HG02840 (cell line): ENCODE measurements around the gene SOX5.
"Not testable (repeated sequence)": the region's sequence is repeated elsewhere in the genome, so short reads cannot be mapped to it uniquely, and the experiment has no call there.

ENCODE experiments used
- ATAC-seq: cut with Tn5 transposase; IDR thresholded peaks from one replicate; pipeline ENCODE4 v1.9.1; 2021; ENCODE audit warnings: mild to moderate bottlenecking, moderate library complexity, moderate number of reproducible peaks; ENCODE audit not compliant: unreplicated experiment, low FRiP score

Gene SOX5

DNA sequence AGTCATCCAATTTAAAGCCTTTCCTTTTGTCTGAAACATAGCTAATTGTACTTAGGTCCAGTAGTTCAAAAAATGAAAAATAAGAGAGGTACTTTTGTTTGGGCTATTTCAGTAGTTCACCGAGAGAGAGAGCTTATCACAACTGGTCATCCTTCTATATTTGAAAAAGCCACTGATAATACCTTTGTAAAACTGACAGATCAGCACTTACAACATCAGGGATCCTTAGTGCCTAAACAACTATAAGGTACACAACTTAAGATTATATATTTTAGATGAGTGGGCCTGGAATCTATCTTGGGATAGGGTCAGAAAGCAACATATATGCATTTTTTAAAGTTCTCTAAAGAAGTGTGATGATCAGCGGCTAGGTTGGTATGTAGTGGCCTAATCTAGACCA is 97.9 kb downstream of the SOX5 start:
- ATAC-seq = no peak

DNA sequence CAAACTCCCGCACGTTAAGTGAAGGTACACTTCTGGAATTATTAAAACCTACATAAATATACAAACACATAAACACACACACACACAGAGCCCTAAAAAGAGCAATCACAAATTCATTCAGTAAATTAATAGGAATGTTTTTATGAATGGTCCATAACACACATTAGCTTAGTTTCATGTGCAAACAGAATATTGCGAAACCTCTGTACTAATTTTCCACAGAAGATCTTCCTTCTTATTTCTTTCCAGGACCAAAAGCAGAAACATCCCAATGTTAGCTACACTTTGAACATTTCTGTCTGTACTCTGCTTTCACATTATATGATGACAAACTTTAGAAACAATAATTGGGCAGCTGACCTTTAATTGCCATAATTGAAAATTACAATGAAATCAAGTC is 101.6 kb downstream of the SOX5 start:
- no peak for ATAC-seq

DNA sequence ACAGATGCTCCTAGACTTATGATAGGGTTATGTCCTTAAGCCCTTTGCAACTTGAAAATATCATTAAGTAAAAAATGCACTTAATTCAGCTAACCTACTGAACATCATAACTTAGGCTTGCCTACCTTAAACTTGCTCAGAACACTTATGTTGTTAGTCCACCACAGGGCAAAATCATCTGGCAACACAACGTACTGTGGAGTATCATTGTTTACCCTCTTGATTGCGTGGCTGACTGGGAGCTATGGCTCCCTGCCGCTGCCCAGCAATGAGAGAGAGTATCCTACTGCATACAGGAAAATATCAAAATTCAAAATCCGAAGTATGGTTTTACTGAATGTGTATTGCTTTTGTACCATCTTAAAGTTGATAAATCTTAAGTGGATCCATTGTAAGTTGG is 105.5 kb downstream of the SOX5 start:
- ATAC-seq = no peak

DNA sequence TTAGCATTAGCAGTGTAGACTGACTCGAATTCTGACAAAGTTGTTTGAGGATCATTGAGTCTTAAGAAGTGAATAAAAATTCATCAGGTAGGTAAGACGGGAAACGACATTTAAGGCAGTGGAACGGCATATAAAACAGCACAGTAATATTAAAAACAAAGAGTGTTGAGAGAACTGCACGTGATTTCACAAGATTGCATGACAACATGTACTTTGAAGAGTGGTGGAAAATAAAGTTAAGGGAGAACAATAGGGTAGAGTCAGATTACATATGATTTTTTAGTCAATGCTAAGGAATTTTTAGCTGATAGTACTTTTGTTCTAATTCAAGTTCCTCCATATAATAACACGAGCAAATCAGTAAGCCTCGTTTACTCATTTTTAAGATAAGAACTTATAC is 115.4 kb downstream of the SOX5 start:
- no peak for ATAC-seq

DNA sequence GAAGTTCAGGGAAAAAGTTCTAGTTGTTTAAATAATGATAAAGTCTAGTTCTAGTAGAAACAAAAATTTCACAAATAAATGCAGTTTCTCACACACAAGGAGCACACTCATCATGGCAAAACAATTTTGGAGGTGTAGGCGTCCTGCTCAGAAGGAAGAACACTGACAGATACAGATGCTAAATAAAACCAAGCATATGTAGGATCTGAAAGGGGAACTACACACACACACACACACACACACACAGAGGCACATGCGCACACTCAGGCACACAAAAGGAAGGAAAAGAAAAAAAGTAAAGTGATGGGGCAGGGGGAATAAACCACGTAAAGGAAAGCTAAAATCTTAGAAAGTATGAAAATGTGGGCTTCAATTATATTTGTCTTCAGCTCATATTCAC is 117.7 kb downstream of the SOX5 start:
- ATAC-seq = no peak

DNA sequence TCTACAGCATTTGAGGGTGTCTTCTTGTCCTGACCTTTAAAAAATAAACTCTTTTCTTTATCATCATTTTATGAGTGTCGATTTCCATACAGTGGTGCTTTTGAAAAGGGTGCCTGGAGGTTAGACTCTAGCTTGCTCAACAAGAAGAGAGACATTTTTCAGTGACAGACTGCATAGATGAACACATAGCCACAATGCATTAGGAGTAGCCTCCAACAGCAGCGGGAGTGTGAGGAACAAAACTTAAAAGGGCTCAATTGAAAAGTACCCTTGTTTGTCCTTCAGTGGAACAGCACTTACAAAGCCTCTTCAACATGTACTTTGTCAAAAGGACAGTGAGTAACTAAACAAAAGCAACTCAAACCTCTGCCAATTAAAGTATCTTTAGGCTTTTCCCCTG is 119.3 kb downstream of the SOX5 start:
- no peak for ATAC-seq

DNA sequence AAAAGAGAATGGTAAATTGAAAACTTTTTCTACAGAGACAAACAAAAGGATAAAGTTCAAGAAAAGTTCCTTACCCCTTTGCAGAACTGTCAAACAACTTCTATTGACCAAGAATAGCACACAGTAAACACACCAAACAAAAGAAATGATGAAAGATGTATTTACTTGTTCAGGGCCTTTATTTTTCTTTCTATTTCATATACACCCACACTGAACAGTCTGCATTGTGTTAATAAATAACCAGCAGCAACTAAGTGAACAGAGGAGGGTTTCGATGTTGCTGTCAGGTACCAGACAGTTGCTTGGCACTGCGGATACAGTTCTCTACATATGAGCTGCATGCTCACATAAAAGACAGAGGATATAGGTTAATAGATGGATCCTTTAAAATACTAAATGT is 122.1 kb downstream of the SOX5 start:
- no peak for ATAC-seq

DNA sequence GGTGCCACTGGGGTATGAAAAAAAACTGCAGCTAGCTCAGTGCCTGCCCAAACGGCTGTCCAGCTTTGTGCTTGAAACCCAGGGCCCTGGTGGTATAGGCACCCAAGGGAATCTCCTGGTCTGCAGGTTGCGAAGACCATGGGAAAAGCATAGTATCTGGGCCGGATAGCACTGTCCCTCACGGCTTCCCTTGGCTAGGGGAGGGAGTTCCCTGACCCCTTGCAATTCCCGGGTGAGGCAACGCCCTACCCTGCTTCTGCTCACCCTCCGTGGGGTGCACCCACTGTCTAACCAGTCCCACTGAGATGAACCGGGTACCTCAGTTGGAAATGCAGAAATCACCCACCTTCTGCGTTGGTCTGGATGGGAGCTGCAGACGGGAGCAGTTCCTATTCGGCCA is 124.3 kb downstream of the SOX5 start:
- ATAC-seq = not testable (repeated sequence)

DNA sequence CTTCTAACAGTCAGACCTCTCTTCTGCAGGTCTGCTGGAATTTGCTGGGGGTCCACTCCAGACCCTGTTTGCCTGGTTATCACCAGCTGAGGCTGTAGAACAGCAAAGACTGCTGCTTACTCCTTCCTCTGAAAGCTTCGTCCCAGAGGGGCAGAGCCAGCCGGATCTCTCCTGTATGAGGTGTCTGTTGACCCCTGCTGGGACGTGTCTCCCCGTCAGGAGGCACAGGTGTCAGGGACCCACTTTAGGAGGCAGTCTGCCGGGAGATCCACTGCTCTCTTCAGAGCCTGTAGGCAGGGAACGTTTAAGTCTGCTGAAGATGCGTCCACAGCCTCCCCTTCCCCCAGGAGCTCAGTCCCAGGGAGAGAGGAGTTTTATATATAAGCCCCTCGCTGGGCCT is 125.1 kb downstream of the SOX5 start:
- ATAC-seq = no peak

DNA sequence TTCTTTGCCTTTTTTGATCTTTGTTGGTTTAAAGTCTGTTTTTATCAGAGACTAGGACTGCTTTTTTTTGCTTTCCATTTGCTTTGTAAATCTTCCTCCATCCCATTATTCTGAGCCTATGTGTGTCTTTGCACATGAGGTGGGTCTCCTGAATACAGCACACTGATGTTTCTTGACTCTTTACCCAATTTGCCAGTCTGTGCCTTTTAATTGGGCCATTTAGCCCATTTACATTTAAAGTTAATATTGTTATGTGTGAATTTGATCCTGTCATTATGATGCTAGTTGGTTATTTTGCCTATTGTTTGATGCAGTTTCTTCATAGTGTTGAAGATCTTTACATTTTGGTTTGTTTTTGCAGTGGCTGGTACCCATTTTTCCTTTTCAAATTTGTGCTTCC is 126.6 kb downstream of the SOX5 start:
- ATAC-seq = not testable (repeated sequence)

DNA sequence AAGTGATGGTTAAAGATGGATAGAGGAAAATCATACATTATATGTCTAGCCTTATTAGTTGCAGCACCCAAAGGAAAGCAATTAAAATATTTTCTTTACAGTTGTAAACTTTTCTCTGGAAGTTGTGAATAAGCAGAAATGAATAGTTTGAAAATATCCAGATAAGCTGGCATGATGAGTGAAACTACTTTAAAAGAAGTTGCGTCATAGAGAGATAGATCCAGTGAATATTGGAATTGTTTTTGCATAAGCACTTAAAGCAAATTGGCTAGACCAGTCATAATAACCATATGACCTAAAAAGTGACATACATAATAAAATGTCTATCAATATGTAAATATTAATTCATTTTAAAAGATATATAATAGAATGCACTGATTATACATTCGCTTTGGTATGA is 132.1 kb downstream of the SOX5 start:
- no peak for ATAC-seq

DNA sequence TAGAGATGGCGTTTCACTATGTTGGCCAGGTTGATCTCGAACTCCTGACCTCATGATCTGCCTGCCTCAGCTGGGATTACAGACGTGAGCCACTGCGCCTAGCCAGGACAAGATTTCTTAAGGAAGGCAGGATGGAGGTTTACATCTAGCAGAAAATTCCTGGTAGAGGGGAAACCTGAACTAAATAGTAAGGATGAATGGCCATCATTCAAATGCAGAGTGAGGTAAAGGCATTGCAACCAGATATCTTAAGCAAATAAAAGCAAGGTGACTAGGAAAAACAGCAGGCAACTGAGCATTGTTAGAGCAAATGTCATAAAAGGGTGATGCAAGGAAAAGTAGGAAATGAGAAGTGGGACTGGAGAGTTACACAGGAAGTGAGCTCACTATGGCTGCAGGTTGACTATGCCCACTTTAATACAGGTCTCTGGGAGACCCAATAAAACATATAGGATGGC is 133.0 kb downstream of the SOX5 start:
- no peak for ATAC-seq

DNA sequence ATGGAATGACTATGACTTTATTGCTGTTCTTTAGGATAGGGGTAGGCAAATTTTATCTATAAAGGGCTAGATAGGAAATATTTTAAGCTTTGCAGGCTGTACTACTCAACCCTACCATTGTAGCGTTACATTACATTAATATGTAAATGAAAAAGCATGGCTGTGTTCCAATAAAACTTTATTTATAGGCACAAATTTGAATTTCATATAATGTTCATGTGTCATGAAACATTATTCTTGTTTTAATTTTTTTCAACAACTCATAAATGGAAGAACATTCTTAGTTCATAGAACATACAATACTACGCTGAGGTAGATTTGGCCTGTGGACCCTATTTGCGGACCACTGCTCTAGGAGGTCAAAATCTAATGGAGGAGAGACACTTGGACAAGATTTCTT is 133.7 kb downstream of the SOX5 start:
- ATAC-seq = no peak

DNA sequence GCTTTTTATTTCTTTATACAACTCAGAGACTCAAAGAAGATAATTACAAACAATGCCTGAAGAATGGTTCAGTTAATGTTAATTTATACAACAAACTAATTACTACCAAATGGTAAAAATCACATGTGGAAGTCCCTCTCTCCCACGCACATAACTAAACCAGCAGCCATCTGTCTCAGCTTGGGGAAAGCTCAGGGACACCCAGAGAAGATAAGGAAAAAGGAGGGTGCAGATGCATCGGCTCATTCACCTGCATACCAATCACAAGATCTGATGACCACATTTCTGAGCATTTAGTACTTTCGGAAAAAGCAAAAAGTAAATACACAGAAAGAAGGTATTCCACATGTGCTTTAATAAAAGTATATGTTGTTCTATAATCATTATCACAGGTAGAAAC is 136.3 kb downstream of the SOX5 start:
- no peak for ATAC-seq

DNA sequence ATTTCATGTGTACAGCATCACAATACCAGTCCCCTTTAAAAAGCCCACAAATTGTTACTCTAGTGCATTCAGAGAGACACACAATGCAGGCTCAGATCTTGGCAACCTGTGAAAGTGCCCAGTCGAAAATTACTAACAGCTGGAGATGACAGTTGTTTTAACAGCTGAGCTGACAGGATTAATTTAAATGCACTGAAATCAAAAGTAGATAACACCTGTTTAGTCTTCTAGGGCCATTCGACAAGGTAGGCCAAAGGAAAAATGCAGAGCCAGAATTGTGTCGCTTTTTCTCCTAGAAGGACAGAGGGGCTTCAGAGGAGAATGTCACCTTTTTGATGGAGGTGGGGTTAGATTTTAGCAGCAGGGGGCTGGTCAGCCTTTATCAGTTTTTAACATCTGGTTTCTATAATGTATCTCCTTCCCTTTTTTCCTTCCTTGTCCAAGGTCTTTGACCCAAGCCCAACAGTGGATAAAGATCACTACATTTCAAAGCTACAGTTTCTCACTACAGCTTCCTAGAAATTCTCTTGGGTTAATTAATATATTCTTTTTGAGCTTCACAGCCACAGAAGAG is 139.1 kb downstream of the SOX5 start:
- no peak for ATAC-seq

DNA sequence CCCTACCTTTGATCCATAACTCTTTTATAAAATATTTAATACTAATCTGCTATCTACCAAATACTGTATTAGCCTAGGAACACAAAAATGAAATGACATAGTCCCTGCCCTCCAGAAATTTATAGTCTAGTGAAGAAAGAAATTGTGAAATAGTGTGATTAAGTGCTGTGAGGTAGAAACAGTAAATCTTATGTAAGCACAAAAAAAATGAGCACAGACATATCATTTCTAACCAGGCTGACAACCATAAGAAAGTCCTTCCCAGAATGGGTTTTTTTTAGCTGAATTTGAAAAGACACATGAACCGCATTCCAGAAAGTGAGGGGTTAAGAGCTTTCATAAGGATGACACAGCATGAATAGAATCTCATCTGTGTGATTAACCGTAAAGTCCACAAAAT is 145.9 kb downstream of the SOX5 start:
- ATAC-seq = no peak

DNA sequence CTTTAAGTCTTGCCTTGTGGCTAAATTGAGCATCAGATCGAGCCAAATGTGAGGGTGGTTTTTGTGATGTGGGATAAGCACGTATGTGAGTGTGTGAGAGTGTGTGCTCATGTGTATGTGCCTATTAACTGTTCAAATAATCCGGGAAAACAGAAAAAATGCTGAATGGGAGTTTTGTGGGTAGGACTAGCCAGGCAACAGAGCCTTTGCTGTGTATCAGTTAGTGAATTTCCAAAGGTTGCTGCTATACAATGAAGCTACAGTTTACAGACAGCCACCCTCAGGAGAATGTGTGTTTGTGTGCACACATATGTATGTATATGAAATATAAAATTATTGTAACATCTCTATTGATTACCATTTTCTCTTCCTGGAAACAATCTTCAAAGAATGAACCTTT is 154.0 kb downstream of the SOX5 start:
- ATAC-seq = no peak

DNA sequence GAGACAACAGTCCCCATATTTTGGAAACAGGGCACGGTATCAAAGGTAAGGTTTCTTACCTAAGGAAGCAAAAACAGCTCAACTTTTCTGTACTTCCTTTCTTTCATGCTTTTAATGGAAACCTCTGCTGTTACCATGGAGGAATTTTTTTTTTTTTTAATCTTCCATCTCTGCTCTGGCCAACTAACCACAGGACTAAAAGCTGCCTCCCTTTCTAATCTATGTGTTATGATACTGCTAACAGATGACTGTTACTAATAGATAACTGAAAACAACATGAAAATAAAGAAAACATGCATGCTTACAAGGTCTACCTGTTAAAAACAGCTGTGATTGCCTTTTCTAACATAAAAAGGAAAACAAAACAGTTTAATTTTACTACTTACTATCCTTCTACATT is 168.4 kb downstream of the SOX5 start:
- no peak for ATAC-seq

DNA sequence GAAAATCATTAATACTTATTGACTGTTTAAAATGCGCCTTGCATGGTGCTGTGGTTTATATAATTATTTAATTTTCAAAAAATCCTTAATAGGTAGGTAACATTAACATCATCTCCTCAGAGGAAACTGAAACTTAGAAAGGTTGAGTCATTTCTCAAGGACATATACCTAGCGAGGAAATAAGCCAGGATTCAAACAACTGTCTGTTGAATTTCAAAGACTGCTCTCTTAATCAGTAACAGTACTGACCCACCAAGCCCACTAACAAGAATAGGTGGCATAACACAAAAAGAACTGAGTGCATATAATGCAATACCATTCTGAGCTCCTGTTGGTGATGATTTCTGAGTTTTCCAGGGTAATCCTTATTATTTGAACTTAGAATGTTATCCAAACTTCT is 174.3 kb downstream of the SOX5 start:
- no peak for ATAC-seq

DNA sequence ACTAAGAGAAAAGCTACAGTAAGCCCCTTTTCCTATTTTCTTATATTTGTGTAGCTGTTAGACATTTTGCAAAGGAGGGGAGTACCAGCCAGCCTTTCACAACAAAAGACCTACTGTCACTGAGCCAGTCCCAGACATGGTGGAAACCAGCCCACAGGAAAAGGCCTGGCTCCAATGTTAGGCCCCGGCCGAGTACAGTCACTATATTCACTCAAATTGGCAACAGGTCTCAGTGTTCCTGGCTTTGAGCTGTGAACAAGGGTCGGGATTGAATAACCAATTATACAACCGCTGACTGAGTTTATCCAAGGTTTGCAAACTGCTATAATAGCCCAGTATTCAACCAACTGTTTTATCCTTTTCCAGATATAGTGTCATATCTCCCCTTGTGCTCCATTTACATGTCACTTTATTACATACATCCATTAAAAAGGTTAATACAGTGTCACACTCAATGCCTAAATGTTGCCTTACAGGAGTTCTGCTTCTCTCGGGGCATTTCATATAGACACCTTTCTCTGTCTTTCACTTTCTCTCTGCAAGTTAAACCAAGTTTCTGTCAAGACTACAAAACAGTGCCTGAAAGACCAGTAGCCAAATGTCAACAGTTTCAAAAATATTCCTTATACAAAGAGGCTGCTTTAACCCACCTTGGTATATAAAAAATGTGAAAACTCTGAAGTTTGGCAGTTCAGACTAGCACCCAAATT is 178.1 kb downstream of the SOX5 start:
- no peak for ATAC-seq

DNA sequence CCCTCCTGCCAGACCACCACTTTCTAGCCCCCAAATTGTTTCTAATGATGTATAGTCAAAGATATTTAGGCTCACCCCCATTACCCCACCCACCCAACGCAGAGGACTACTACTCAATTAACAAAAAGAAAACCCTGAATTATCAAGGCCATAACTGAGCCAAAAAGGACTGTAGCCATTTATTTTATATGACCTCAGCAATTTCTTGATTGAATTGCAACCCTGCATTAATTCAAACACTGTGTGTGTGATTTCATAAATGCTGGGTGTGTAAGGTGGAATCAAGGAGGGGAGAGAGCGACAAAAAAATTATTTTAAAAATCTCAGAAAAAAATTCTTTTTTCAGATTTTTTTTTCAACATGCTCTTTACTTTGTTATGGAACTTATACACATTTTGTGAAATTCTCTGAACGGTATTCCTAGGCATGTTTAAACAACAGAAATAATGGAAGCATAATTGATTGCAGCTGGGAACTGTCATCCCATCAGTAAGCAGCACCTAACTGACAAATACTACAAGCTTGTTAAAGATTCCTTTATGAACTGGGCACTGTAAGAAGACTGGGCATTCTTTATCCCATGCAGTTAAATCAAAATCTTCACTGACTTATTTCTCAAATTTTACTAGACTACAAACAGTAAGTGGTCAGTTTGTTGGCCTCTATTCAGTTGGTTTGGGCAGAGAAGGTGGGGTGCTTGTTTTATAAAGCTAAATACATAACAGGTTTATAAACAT is 179.1 kb downstream of the SOX5 start:
- no peak for ATAC-seq

DNA sequence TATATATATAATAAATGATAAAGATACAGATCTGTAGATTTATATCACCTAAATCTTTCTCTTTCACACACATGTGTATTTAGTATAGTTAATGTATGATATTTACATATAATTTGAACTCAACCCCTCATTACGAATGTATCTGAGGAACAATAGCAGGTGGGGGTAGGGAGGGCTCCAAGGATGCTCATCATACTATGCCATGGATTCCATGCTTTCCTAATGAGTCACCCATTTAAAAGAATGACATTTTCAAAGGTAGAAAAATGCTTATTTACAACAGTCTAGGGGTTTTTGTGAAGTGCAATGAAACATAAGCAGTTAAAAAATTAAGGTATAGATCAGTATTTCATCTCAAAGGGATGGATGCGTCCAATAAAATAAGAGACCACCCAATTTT is 181.6 kb downstream of the SOX5 start:
- ATAC-seq = no peak
